Medulla oblongata (tissue), 1 donor: ENCODE results near the gene TSPAN18.

Experiments
- DNase-seq: peaks from one replicate; pipeline ENCODE4 v3.0.0-alpha.2; 2015; ENCODE audit errors: extremely low spot score

The TSPAN18 gene

GRCh38 chr11:44848203-44848962, 121.6 kb downstream of the TSPAN18 start:
- no peak for DNase-seq

- no peak for DNase-seq
These were observed 122.2 kb downstream of the TSPAN18 start for GRCh38 chr11:44848963-44849350.

GRCh38 chr11:44849424-44849823, 122.7 kb downstream of the TSPAN18 start:
- no peak for DNase-seq

GRCh38 chr11:44849922-44850321, 123.2 kb downstream of the TSPAN18 start:
- DNase-seq = no peak

GRCh38 chr11:44851496-44851895, 124.7 kb downstream of the TSPAN18 start:
- no peak for DNase-seq

GRCh38 chr11:44852159-44852747, 125.5 kb downstream of the TSPAN18 start:
- no peak for DNase-seq

GRCh38 chr11:44852952-44853351, 126.2 kb downstream of the TSPAN18 start:
- DNase-seq = no peak

GRCh38 chr11:44853666-44854065, 126.9 kb downstream of the TSPAN18 start:
- DNase-seq = no peak

GRCh38 chr11:44854086-44854485, 127.3 kb downstream of the TSPAN18 start:
- no peak for DNase-seq

GRCh38 chr11:44854741-44855492, 128.2 kb downstream of the TSPAN18 start:
- no peak for DNase-seq

GRCh38 chr11:44855493-44855849, 128.7 kb downstream of the TSPAN18 start:
- no peak for DNase-seq

GRCh38 chr11:44857490-44858090, 130.8 kb downstream of the TSPAN18 start:
- no peak for DNase-seq

GRCh38 chr11:44858796-44859527, 132.2 kb downstream of the TSPAN18 start:
- no peak for DNase-seq

GRCh38 chr11:44859528-44859925, 132.8 kb downstream of the TSPAN18 start:
- no peak for DNase-seq

GRCh38 chr11:44860346-44860745, 133.6 kb downstream of the TSPAN18 start:
- no peak for DNase-seq

- no peak for DNase-seq
These were observed 135.2 kb downstream of the TSPAN18 start for GRCh38 chr11:44861849-44862557.

GRCh38 chr11:44862558-44863101, 135.9 kb downstream of the TSPAN18 start:
- no peak for DNase-seq

- no peak for DNase-seq
These were observed 136.5 kb downstream of the TSPAN18 start for GRCh38 chr11:44863231-44863630.

- DNase-seq = no peak
These were observed 139.1 kb downstream of the TSPAN18 start for GRCh38 chr11:44865866-44866272.

GRCh38 chr11:44866286-44866685, 139.5 kb downstream of the TSPAN18 start:
- DNase-seq = no peak

- DNase-seq = no peak
These were observed 141.3 kb downstream of the TSPAN18 start for GRCh38 chr11:44868021-44868420.
